NB4 (cell line): Measurements from ENCODE around the gene ALAD.

Experiments
- DNase-seq: peaks from one replicate; pipeline ENCODE4 v3.0.0; 2010; ENCODE audit warnings: low read depth
- H3K4me3 ChIP-seq: one replicate; pipeline ENCODE4 v1.5.1; 2011; ENCODE audit warnings: mild to moderate bottlenecking, low read depth, low read length, moderate library complexity
- MYC ChIP-seq: IDR thresholded peaks from 2 replicates; pipeline ENCODE4 v1.6.1; 2011; ENCODE audit warnings: low read depth, low read length
- POLR2A ChIP-seq: IDR thresholded peaks from 2 replicates; pipeline ENCODE4 v1.6.1; 2011; ENCODE audit warnings: mild to moderate bottlenecking; ENCODE audit not compliant: insufficient read length; ENCODE audit errors: extremely low read depth
- TF ChIP-seq, protein P1 (sequence below): IDR thresholded peaks from 2 replicates; pipeline ENCODE4 v1.6.1; 2011; ENCODE audit warnings: low read depth, low read length
- TF ChIP-seq, protein P2 (sequence below): IDR thresholded peaks from one replicate; pipeline ENCODE4 v1.5.1; 2012; ENCODE audit warnings: low read depth, low read length

Gene ALAD

DNA sequence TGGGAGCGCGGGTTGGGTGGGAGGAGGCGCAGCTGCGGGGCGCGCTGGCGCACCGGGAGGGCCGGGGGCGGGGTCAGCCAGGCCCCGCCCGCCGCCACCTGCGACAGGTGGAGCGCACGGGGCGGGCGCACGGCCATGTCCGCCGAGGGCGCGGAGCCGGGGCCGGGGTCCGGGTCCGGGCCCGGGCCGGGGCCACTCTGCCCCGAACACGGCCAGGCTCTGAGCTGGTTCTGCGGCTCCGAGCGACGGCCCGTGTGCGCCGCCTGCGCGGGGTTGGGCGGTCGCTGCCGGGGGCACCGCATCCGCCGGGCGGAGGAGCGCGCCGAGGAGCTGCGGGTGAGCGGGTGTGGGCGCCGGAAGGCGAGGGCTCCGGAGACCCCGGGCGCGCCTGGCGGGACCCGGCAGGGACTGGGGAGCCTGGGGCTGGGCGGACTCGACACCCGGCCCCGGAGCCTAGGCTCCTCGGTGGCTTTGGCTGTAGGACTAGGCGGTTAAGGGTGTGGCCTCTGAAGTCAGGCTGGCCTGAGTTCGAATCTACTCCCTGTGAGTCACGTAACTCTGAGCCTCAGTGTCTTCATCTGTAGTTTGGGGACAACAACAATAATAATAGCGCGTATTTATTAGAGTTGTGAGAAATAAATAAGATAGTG lies 51.5 kb downstream of the ALAD start, which contains the start of gene BSPRY:
BSPRY (plus strand) TSS at position 97 of the 650 bp plus-strand sequence; CDS start at position 136, 39 bp downstream.
- H3K4me3 ChIP-seq = peak within 1 kb of the TSS; percentile 28
- no peak for TF ChIP-seq MYC
- no peak for TF ChIP-seq POLR2A
- TF ChIP-seq, protein P1, sequence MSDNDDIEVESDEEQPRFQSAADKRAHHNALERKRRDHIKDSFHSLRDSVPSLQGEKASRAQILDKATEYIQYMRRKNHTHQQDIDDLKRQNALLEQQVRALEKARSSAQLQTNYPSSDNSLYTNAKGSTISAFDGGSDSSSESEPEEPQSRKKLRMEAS = no peak
- TF ChIP-seq, protein P2, sequence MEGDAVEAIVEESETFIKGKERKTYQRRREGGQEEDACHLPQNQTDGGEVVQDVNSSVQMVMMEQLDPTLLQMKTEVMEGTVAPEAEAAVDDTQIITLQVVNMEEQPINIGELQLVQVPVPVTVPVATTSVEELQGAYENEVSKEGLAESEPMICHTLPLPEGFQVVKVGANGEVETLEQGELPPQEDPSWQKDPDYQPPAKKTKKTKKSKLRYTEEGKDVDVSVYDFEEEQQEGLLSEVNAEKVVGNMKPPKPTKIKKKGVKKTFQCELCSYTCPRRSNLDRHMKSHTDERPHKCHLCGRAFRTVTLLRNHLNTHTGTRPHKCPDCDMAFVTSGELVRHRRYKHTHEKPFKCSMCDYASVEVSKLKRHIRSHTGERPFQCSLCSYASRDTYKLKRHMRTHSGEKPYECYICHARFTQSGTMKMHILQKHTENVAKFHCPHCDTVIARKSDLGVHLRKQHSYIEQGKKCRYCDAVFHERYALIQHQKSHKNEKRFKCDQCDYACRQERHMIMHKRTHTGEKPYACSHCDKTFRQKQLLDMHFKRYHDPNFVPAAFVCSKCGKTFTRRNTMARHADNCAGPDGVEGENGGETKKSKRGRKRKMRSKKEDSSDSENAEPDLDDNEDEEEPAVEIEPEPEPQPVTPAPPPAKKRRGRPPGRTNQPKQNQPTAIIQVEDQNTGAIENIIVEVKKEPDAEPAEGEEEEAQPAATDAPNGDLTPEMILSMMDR = no peak
- peak; percentile 40 for DNase-seq

DNA sequence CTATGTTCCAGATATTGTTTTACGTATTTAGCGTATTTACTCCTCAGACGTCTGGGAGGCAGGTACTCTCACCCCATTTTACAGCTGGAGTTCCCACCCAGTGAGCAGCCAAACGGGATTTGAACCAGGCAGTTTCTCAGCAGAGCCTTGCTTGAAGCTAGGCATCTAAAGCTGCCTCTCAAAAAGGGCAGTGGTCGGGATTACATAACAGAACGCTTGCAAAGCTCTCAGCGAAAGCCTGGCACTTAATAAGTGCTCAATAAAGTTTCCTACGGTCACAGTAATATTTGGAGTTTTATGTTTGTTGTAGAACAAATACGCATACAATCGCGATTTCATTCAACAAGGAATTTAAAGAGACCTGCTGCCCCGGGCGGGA lies 52.0 kb downstream of the ALAD start:
- peak; percentile 17 for DNase-seq
- no peak overlapping the region for H3K4me3 ChIP-seq
- TF ChIP-seq, protein P2 = no peak
- no peak for TF ChIP-seq POLR2A

DNA sequence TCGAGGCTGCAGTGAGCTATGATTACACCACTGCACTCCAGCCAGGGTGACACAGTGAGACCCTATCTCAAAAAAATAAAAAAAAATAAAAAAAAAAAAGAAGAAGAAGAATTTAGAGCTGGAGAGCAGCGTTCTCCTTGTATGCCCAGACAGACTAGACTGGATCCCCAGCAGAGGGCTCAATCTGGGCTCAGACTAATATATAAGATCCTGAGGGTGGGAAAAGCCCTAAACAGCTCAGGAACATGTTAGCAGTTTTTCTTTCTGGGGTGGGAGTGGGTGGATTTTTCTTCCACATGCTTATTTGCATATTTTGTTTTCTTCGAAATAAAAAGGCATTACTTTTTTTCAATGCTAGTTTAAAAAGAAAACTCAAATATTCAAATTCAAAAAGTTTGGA lies 52.6 kb downstream of the ALAD start:
- TF ChIP-seq MYC (no peak), POLR2A (no peak)
- TF ChIP-seq, protein P1 = no peak
- TF ChIP-seq, protein P2 = no peak
- no peak for DNase-seq
- H3K4me3 ChIP-seq = no peak overlapping the region

DNA sequence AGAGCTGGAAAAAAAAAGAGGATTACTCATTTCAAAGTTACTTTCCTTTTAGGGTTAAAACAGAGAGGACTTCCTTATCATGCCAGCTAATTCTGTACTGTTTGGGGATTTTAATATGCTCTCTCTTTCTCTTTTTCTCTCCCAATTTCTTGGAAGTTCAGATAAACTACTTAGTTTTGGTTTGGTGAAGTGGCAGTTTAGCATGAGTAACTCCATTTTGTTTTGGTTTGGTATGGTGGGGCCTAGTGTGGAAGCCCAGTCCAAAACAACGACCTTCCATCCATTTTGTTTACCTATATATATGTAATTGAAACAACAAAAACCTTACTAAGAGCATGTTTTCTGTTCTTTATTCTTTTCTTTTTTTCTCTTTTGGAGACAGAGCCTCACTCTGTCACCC lies 55.4 kb downstream of the ALAD start:
- DNase-seq = no peak
- H3K4me3 ChIP-seq = no peak overlapping the region
- no peak for TF ChIP-seq MYC
- TF ChIP-seq, protein P2 = no peak
- TF ChIP-seq, protein P1 = no peak
- no peak for TF ChIP-seq POLR2A

DNA sequence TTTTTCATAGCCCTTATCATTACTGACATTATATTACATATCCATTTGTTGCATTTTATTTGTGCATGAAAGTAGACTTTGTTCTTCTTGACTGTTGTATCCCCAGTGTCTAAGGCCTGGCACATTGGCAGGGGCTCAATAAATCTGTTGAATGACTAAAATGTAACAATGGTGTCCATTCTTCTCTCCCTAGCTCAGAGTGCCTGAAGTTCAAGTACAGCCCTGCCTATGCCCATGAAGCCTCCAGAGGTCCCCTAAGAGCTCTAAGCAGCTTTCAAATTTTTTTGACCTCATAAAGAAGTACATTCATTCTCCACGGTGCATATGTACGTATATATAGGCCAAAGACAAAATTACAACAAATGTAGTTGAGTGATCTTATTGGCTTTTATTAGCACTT lies 55.9 kb downstream of the ALAD start:
- H3K4me3 ChIP-seq = no peak overlapping the region
- no peak for DNase-seq
- no peak for TF ChIP-seq MYC
- TF ChIP-seq, protein P1 = no peak
- TF ChIP-seq POLR2A = no peak
- TF ChIP-seq, protein P2 = no peak
